Ascending aorta (tissue), 2 donors: Measurements from ENCODE around the gene PIP5K1B. TPM values are rescaled to one million over a fixed set of nuclear protein-coding genes. Genes with fewer than 3 reads are reported as not detected.

Experiments used
- DNase-seq, 2 donors: peaks; one replicate each; pipeline ENCODE4 v3.0.0-alpha.2; 2019; ENCODE audit warnings: low spot score in 2 of 2
- H3K27ac ChIP-seq, 2 donors: fragments of 200-600 bp; sonication (generic); one replicate each; pipeline ENCODE4 v1.5.1; 2016 to 2017; ENCODE audit warnings: mild to moderate bottlenecking in 1 of 2
- H3K27me3 ChIP-seq: fragments of 200-600 bp; sonication (generic); one replicate; pipeline ENCODE4 v1.5.1; 2017
- H3K36me3 ChIP-seq, 2 donors: fragments of 200-600 bp; sonication (generic); one replicate each; pipeline ENCODE4 v1.5.1; 2016
- H3K4me1 ChIP-seq, 2 donors: fragments of 200-600 bp; sonication (generic); one replicate each; pipeline ENCODE4 v1.5.1; 2016 to 2017; ENCODE audit warnings: mild to moderate bottlenecking in 1 of 2
- H3K4me3 ChIP-seq, 2 donors: fragments of 200-600 bp; sonication (generic); one replicate each; pipeline ENCODE4 v1.5.1; 2016 to 2017; ENCODE audit warnings: mild to moderate bottlenecking in 1 of 2
- H3K9me3 ChIP-seq, 2 donors: fragments of 200-600 bp; sonication (generic); one replicate each; pipeline ENCODE4 v1.5.1; 2016
- CTCF ChIP-seq, 3 experiments: fragments of 200-600 bp in 2 of 3; fragments of 450-650 bp in 1 of 3; sonication (generic) in 2 of 3; IDR thresholded peaks; one replicate each; pipeline ENCODE4 v1.5.1; 2016 to 2019; ENCODE audit warnings: antibody characterized with exemption in 3 of 3, mild to moderate bottlenecking in 1 of 3, moderate library complexity in 1 of 3
- intact Hi-C: fragments of 100-400 bp; cut with DNase I; formaldehyde crosslinking; loops from one replicate; pipeline ENCODE4 v1.15.1; 2023
- total RNA-seq: library from RNA; depleted of rRNA; stranded (reverse); fragments of >200 nt; gene quantifications from one replicate; pipeline ENCODE4 v1.1.0, GENCODE V29; 2016

The PIP5K1B gene
- total RNA-seq, 1 donor from 2014 or later: 0.85 TPM

DNA sequence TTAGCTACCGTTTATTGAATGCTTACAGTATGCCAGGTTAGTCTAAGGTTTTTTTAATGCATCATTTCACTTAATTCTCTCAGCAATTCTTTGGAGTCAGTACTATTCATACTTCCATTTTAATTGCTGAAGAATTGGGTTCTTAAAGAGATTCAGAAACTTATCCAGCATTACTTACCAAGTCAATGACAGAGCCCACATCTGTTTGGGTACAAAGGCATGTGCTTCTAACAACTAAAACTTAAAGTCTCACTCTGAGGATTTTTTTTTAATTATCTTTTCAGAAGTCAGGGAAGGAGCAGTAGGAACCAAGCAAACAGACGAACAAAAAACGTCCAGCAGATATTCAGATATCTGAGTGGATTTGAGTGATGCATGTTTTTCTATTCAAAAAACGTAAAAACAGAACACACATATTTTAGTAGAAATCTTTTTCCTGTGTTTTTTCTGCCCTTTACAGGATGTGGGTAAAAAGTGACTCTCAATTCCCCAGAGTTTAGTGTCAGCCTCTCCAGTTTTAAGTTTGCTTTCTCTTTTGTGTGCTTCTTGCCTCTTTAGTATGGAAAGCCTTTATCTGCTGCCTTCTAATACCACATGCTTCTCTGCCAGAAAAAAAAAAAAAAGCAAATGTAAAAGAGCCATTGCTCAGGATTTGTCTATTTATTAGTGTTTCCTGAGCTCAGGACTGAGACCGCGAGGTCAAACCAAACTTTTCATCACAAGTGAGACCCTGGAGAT lies 190.9 kb downstream of the PIP5K1B start:
- H3K9me3 ChIP-seq: no peaks in the 10 kb centered on the region
- peak overlapping the region; percentile 14 to 29 for H3K4me3 ChIP-seq
- intact Hi-C loops: no loop called here
- no peak for DNase-seq
- peaks cover 0 to 3% of the 10 kb centered on the region in 2 donors for H3K4me1 ChIP-seq
- H3K27ac ChIP-seq: no peak overlapping the region
- H3K36me3 ChIP-seq: no peaks in the 10 kb centered on the region
- H3K27me3 ChIP-seq: no peaks in the 10 kb centered on the region
- no peak for TF ChIP-seq CTCF (IDR thresholded peaks at IDR 0.05)

GRCh38 chr9:68896486-68896885 lies 191.4 kb downstream of the PIP5K1B start:
- Histone ChIP-seq H3K27ac (no peak overlapping the region), H3K9me3 (no peaks in the 10 kb centered on the region), H3K36me3 (no peaks in the 10 kb centered on the region), H3K4me3 (no peak overlapping the region), H3K4me1 (peaks cover 0 to 3% of the 10 kb centered on the region in 2 donors), H3K27me3 (no peaks in the 10 kb centered on the region)
- DNase-seq: no peak
- no peak for TF ChIP-seq CTCF (IDR thresholded peaks at IDR 0.05)
- intact Hi-C loops: no loop called here

- no peak for DNase-seq
- Histone ChIP-seq H3K9me3 (no peaks in the 10 kb centered on the region), H3K4me1 (peaks cover 0 to 3% of the 10 kb centered on the region in 2 donors), H3K4me3 (no peak overlapping the region), H3K27ac (no peak overlapping the region), H3K27me3 (no peaks in the 10 kb centered on the region), H3K36me3 (no peaks in the 10 kb centered on the region)
- TF ChIP-seq CTCF (IDR thresholded peaks at IDR 0.05): no peak
- intact Hi-C loops: no loop called here
Measured at GRCh38 chr9:68897577-68898145, 192.6 kb downstream of the PIP5K1B start.

GRCh38 chr9:68898781-68899439 lies 193.9 kb downstream of the PIP5K1B start:
- no peak overlapping the region for H3K27ac ChIP-seq
- no peaks in the 10 kb centered on the region for H3K9me3 ChIP-seq
- H3K4me3 ChIP-seq: no peak overlapping the region
- no peaks in the 10 kb centered on the region for H3K36me3 ChIP-seq
- DNase-seq: no peak
- intact Hi-C loops: no loop called here
- no peak for TF ChIP-seq CTCF (IDR thresholded peaks at IDR 0.05)
- H3K4me1 ChIP-seq: peaks cover 0 to 3% of the 10 kb centered on the region in 2 donors
- no peaks in the 10 kb centered on the region for H3K27me3 ChIP-seq

GRCh38 chr9:68904454-68904853 lies 199.4 kb downstream of the PIP5K1B start:
- no peaks in the 10 kb centered on the region for H3K9me3 ChIP-seq
- no peaks in the 10 kb centered on the region for H3K4me1 ChIP-seq
- intact Hi-C loops: no loop called here
- no peak for DNase-seq
- H3K4me3 ChIP-seq: no peak overlapping the region
- no peak for TF ChIP-seq CTCF (IDR thresholded peaks at IDR 0.05)
- H3K27me3 ChIP-seq: no peaks in the 10 kb centered on the region
- no peaks in the 10 kb centered on the region for H3K36me3 ChIP-seq
- no peak overlapping the region for H3K27ac ChIP-seq
